Measurements from ENCODE around the gene CWH43. TPM values are rescaled to one million over a fixed set of nuclear protein-coding genes. Genes with fewer than 3 reads are reported as not detected.

Gene CWH43
- total and polyA plus RNA-seq, 11 donors: not detected

Other genes with a start within 250 kb of the CWH43 start
- gene FRYL, start 206.0 kb upstream of the CWH43 start, total RNA-seq: 10 to 100 TPM; 27.0 to 61.3 (median 36.3) TPM
- 10 to 100 TPM; 12.3 to 18.7 TPM for gene FRYL, start 206.0 kb upstream of the CWH43 start, polyA plus RNA-seq
- gene OCIAD1, start 155.2 kb upstream of the CWH43 start, total RNA-seq: 100 to 1,000 TPM; 102 to 175 (median 137) TPM
- gene OCIAD1, start 155.2 kb upstream of the CWH43 start, polyA plus RNA-seq: 100 to 1,000 TPM; 132 to 133 TPM
- gene OCIAD2, start 79.5 kb upstream of the CWH43 start, total RNA-seq: 10 to 100 TPM; 14.4 to 47.9 (median 22.7) TPM
- gene OCIAD2, start 79.5 kb upstream of the CWH43 start, polyA plus RNA-seq: 10 to 100 TPM; 20.8 to 27.2 TPM